H9 (cell line): ENCODE measurements around the gene FBXL14. TPM values are rescaled to one million over a fixed set of nuclear protein-coding genes. Genes with fewer than 3 reads are reported as not detected.
A peak's percentile ranks its signal among the peaks of the same experiment; 100 is the strongest.

Experiments
- DNase-seq: peaks from one replicate; pipeline ENCODE4 v3.0.0-alpha.2; 2017
- H2AFZ ChIP-seq: one replicate; pipeline ENCODE4 v1.6.1; 2013; ENCODE audit warnings: mild to moderate bottlenecking, low read length, control low read depth, moderate library complexity
- H2AK5ac ChIP-seq: 2 replicates; pipeline ENCODE4 v1.6.1; 2013; ENCODE audit warnings: low read length, control low read depth, mixed read lengths; ENCODE audit not compliant: insufficient read length
- H2BK120ac ChIP-seq: one replicate; pipeline ENCODE4 v1.6.1; 2013; ENCODE audit warnings: low read depth, mild to moderate bottlenecking, low read length, control low read depth, inconsistent platforms; ENCODE audit not compliant: poor library complexity, severe bottlenecking
- H2BK12ac ChIP-seq: 2 replicates; pipeline ENCODE4 v1.6.1; 2013; ENCODE audit warnings: low read length, control low read depth, mixed read lengths, low read depth; ENCODE audit not compliant: insufficient read length
- H2BK15ac ChIP-seq: 2 replicates; pipeline ENCODE4 v1.6.1; 2013; ENCODE audit warnings: low read depth, low read length, control low read depth
- H2BK20ac ChIP-seq: one replicate; pipeline ENCODE4 v1.6.1; 2013; ENCODE audit warnings: low read depth, mild to moderate bottlenecking, low read length, control low read depth, inconsistent platforms; ENCODE audit not compliant: poor library complexity, severe bottlenecking
- H2BK5ac ChIP-seq: 2 replicates; pipeline ENCODE4 v1.6.1; 2013; ENCODE audit warnings: low read length, control low read depth, mixed read lengths; ENCODE audit not compliant: insufficient read length
- H3K14ac ChIP-seq: 2 replicates; pipeline ENCODE4 v1.6.1; 2013; ENCODE audit warnings: low read length, control low read depth; ENCODE audit not compliant: insufficient read depth
- H3K18ac ChIP-seq: 2 replicates; pipeline ENCODE4 v1.6.1; 2013; ENCODE audit warnings: low read depth, mild to moderate bottlenecking, mixed read lengths, low read length, control low read depth; ENCODE audit not compliant: insufficient read length
- H3K23ac ChIP-seq: 2 replicates; pipeline ENCODE4 v1.6.1; 2013; ENCODE audit warnings: low read length, control low read depth, mixed read lengths, low read depth; ENCODE audit not compliant: insufficient read length
- H3K23me2 ChIP-seq: 2 replicates; pipeline ENCODE4 v1.6.1; 2013; ENCODE audit warnings: low read depth, mild to moderate bottlenecking, mixed read lengths, low read length, control low read depth; ENCODE audit not compliant: insufficient read length, poor library complexity, severe bottlenecking
- H3K27ac ChIP-seq: 2 replicates; pipeline ENCODE4 v1.5.1; 2013; ENCODE audit warnings: low read length, control low read depth, mixed read lengths, low read depth; ENCODE audit not compliant: insufficient read length
- H3K27me3 ChIP-seq: 2 replicates; pipeline ENCODE4 v1.6.1; 2013; ENCODE audit warnings: low read length, control low read depth, inconsistent platforms; ENCODE audit not compliant: insufficient read depth
- H3K4ac ChIP-seq: 2 replicates; pipeline ENCODE4 v1.6.1; 2013; ENCODE audit warnings: low read depth, mild to moderate bottlenecking, control low read depth, inconsistent platforms, low read length, moderate library complexity
- H3K4me1 ChIP-seq: 2 replicates; pipeline ENCODE4 v1.6.1; 2013; ENCODE audit warnings: low read length, control low read depth, inconsistent platforms; ENCODE audit not compliant: insufficient read depth
- H3K4me2 ChIP-seq: 2 replicates; pipeline ENCODE4 v1.6.1; 2013; ENCODE audit warnings: low read length, control low read depth, mixed read lengths; ENCODE audit not compliant: insufficient read length, insufficient read depth
- H3K56ac ChIP-seq: 2 replicates; pipeline ENCODE4 v1.6.1; 2013; ENCODE audit warnings: low read depth, mild to moderate bottlenecking, mixed read lengths, low read length, control low read depth; ENCODE audit not compliant: insufficient read length
- H3K79me1 ChIP-seq: 2 replicates; pipeline ENCODE4 v1.6.1; 2013; ENCODE audit warnings: low read depth, mild to moderate bottlenecking, moderate library complexity, low read length, control low read depth, inconsistent platforms; ENCODE audit not compliant: insufficient read depth, poor library complexity, severe bottlenecking
- H3K79me2 ChIP-seq: 2 replicates; pipeline ENCODE4 v1.6.1; 2013; ENCODE audit warnings: low read length, control low read depth, inconsistent platforms; ENCODE audit not compliant: insufficient read depth
- H3K9ac ChIP-seq: 2 replicates; pipeline ENCODE4 v1.6.1; 2013; ENCODE audit warnings: low read length, control low read depth, mixed read lengths; ENCODE audit not compliant: insufficient read length; ENCODE audit errors: extremely low read depth
- H3K9me3 ChIP-seq: one replicate; pipeline ENCODE4 v1.6.1; 2013; ENCODE audit warnings: low read depth, low read length, inconsistent platforms; ENCODE audit not compliant: control insufficient read depth
- H3T11ph ChIP-seq: one replicate; pipeline ENCODE4 v1.6.1; 2013; ENCODE audit warnings: mild to moderate bottlenecking, low read length, control low read depth, inconsistent platforms
- H4K20me1 ChIP-seq: one replicate; pipeline ENCODE4 v1.6.1; 2013; ENCODE audit not compliant: control insufficient read depth, insufficient read length, insufficient read depth
- H4K5ac ChIP-seq: 2 replicates; pipeline ENCODE4 v1.6.1; 2013; ENCODE audit warnings: low read depth, mild to moderate bottlenecking, mixed read lengths, low read length, control low read depth; ENCODE audit not compliant: insufficient read length
- H4K8ac ChIP-seq: replicated peaks from 2 replicates; pipeline ENCODE4 v1.6.1; 2013; ENCODE audit warnings: low read length, control low read depth, mixed read lengths, low read depth; ENCODE audit not compliant: insufficient read length
- H4K91ac ChIP-seq: 2 replicates; pipeline ENCODE4 v1.6.1; 2013; ENCODE audit warnings: low read depth, mild to moderate bottlenecking, moderate library complexity, mixed read lengths, low read length, control low read depth; ENCODE audit not compliant: insufficient read length
- H3K27ac Mint-ChIP-seq, 3 experiments: 2 replicates in 2 of 3; 3 replicates in 1 of 3; pipeline ENCODE4 v1.8.0; 2020 to 2021; ENCODE audit warnings: mixed read lengths in 3 of 3, mild to moderate bottlenecking in 1 of 3, moderate library complexity in 1 of 3
- H3K27me3 Mint-ChIP-seq: 2 replicates; pipeline ENCODE4 v1.8.0; 2021; ENCODE audit warnings: low read depth, mild to moderate bottlenecking, moderate library complexity, mixed read lengths
- H3K36me3 Mint-ChIP-seq, 3 experiments: 2 replicates in 2 of 3; 3 replicates in 1 of 3; pipeline ENCODE4 v1.8.0; 2020 to 2021; ENCODE audit warnings: low read depth in 3 of 3, mixed read lengths in 3 of 3; ENCODE audit not compliant: insufficient read depth in 1 of 3
- H3K4me1 Mint-ChIP-seq, 2 experiments: 2 replicates each; pipeline ENCODE4 v1.8.0; 2020; ENCODE audit warnings: mixed read lengths in 2 of 2
- H3K4me3 Mint-ChIP-seq, 2 experiments: 2 replicates in 1 of 2; 3 replicates in 1 of 2; pipeline ENCODE4 v1.8.0; 2020 to 2021; ENCODE audit warnings: mild to moderate bottlenecking in 2 of 2, mixed read lengths in 2 of 2, moderate library complexity in 1 of 2
- H3K9me3 Mint-ChIP-seq, 2 experiments: 2 replicates in 1 of 2; 3 replicates in 1 of 2; pipeline ENCODE4 v1.8.0; 2020; ENCODE audit warnings: mild to moderate bottlenecking in 2 of 2, mixed read lengths in 2 of 2, moderate library complexity in 1 of 2
- WGBS: extraction: QIAGEN DNeasy Blood & Tissue Kit; methylation state at CpG from one replicate; pipeline ENCODE4 v1.1.7; 2013; ENCODE audit warnings: missing lambda C conversion rate, low lambda C conversion rate, mixed read lengths; ENCODE audit not compliant: insufficient read length; ENCODE audit errors: extremely low coverage; 5-methylcytosine and 5-hydroxymethylcytosine counted together
- total RNA-seq: library from RNA; stranded (reverse); gene quantifications from 2 replicates; pipeline ENCODE4 v1.2.1, GENCODE V29; 2021
- TF ChIP-seq, protein P1 (sequence below): fragments of 200-600 bp; sonication (generic); conservative IDR thresholded peaks from 3 replicates; pipeline ENCODE4 v1.8.0; 2021; ENCODE audit warnings: antibody characterized with exemption, mild to moderate bottlenecking

FBXL14 gene
- total RNA-seq, 1 experiment from 2014 or later, result 15.6 TPM

DNA sequence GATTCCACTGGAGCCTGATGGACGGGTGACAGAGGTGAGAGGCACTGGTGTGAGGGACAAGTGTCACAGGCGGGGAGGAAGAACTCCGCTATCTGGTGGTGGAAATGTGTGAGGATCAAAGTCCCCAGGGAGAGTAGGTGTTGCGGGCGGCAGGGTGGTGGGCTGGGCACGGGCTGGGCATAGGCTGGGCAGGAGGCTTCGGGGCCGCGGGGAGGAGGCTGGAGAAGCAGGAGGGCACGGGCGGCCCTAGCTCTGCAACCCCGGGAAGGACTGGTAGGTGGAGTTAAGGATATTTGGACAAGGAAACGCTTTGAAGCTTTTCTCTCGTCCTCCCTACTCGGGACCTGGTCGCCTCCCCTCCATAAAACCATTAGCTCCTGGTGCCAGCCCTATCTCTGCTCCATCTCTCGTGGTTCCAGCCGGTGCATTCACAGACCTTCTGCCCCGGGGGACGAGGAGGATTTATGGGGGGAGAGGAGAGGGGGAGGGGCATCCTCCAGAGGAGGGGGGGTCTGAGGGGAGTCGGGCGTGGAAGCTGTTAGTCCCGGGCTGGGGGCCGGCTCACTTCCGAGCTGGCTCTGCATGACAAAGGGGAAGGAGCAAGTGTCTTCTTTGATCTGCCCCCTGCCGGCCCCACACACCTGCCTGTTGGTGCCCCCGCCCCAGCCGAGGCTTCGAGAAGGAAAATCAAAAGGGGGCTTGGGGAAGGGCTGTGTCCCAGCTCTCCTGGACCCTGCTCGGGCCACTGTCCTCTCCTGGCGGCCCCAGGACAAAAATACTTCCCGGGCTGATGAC, 35.2 kb upstream of the FBXL14 start:
- Histone ChIP-seq H2AFZ (no peak overlapping the region), H3K9ac (no peak overlapping the region), H3K56ac (no peak overlapping the region), H4K20me1 (no peaks in the 10 kb centered on the region), H4K5ac (no peak overlapping the region), H3K4me1 (peaks cover 4% of the 10 kb centered on the region), H3T11ph (no peak overlapping the region), H2AK5ac (no peak overlapping the region), H4K91ac (no peak overlapping the region), H2BK20ac (no peak overlapping the region), H2BK15ac (no peak overlapping the region), H3K23ac (no peak overlapping the region), H3K18ac (no peak overlapping the region), H2BK120ac (no peak overlapping the region), H3K27me3 (peaks cover 32% of the 10 kb centered on the region; the same call in 1 of the 2 replicates), H3K23me2 (peaks cover 14% of the 10 kb centered on the region), H3K14ac (no peak overlapping the region; the same call in 1 of the 2 replicates), H2BK5ac (no peak overlapping the region), H3K79me2 (no peaks in the 10 kb centered on the region), H3K4me2 (peak overlapping the region; percentile 65), H4K8ac (no peak overlapping the region), H3K4ac (no peak overlapping the region), H3K27ac (no peak overlapping the region), H2BK12ac (no peak overlapping the region), H3K9me3 (no peaks in the 10 kb centered on the region), H3K79me1 (no peaks in the 10 kb centered on the region)
- WGBS, result no CpG with 5 or more reads among the region's 32 CpGs
- peaks cover 52 to 63% of the 10 kb centered on the region in 2 experiments for H3K4me1 Mint-ChIP-seq
- H3K36me3 Mint-ChIP-seq, result peaks cover 0 to 1% (median 0%) of the 10 kb centered on the region in 3 experiments; a peak in 1 of 7 replicates
- peaks cover 86% of the 10 kb centered on the region for H3K27me3 Mint-ChIP-seq
- H3K27ac Mint-ChIP-seq, result no peak overlapping the region; a peak in 1 of 7 replicates
- peak overlapping the region; percentile 60 to 86 for H3K4me3 Mint-ChIP-seq
- peaks cover 0 to 4% of the 10 kb centered on the region in 2 experiments; a peak in 1 of 5 replicates for H3K9me3 Mint-ChIP-seq
- TF ChIP-seq, protein P1, sequence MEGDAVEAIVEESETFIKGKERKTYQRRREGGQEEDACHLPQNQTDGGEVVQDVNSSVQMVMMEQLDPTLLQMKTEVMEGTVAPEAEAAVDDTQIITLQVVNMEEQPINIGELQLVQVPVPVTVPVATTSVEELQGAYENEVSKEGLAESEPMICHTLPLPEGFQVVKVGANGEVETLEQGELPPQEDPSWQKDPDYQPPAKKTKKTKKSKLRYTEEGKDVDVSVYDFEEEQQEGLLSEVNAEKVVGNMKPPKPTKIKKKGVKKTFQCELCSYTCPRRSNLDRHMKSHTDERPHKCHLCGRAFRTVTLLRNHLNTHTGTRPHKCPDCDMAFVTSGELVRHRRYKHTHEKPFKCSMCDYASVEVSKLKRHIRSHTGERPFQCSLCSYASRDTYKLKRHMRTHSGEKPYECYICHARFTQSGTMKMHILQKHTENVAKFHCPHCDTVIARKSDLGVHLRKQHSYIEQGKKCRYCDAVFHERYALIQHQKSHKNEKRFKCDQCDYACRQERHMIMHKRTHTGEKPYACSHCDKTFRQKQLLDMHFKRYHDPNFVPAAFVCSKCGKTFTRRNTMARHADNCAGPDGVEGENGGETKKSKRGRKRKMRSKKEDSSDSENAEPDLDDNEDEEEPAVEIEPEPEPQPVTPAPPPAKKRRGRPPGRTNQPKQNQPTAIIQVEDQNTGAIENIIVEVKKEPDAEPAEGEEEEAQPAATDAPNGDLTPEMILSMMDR, result peak; percentile 36; the same call in 2 of the 3 replicates
- DNase-seq, result peak; percentile 85
